ENCODE data around the gene FAM236C. TPM values are rescaled to one million over a fixed set of nuclear protein-coding genes. Genes with fewer than 3 reads are reported as not detected.
"Not testable (repeated sequence)": the region's sequence is repeated elsewhere in the genome, so short reads cannot be mapped to it uniquely, and the experiment has no call there.

Gene FAM236C
- total and polyA plus RNA-seq, 12 donors: not detected

DNA sequence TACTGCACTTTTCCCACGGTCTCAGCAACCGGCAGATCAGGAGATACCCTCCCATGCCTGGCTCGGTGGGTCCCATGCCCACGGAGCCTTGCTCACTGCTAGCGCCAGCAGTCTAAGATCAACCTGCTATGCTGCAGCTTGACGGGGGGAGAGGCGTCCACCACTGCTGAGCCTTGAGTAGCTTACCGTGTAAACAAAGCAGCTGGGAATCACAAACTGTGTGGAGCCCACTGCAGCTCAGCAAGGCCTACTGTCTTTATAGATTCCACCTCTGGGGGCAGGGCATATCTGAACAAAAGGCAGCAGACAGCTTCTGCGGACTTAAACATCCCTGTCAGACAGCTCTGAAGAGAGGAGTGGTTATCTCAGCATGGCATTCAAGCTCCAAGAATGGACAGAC is 47.6 kb downstream of the FAM236C start:
- H3K4me3 ChIP-seq; H3K36me3 ChIP-seq; ATAC-seq; H3K9me3 ChIP-seq; intact Hi-C loops (cut with DNase I); DNase-seq; H3K27ac ChIP-seq; H3K4me1 ChIP-seq; H3K27me3 ChIP-seq: not testable (repeated sequence)
- no CpG with 5 or more reads among the region's 9 CpGs for WGBS, 2 donors

Other genes with a start within 250 kb of the FAM236C start
- gene PHKA1, start 198.3 kb upstream of the FAM236C start, total RNA-seq: 10 to 100 TPM; 11.0 to 26.2 (median 15.6) TPM
- 1 to 10 TPM; 2.6 to 5.0 TPM for gene PHKA1, start 198.3 kb upstream of the FAM236C start, polyA plus RNA-seq
- not detected for gene DMRTC1B, start 135.7 kb upstream of the FAM236C start, total RNA-seq
- not detected for gene DMRTC1B, start 135.7 kb upstream of the FAM236C start, polyA plus RNA-seq
- not detected for gene FAM236B, start 130.0 kb upstream of the FAM236C start, total RNA-seq
- not detected for gene FAM236B, start 130.0 kb upstream of the FAM236C start, polyA plus RNA-seq
- gene FAM236D, start 104.4 kb upstream of the FAM236C start, total RNA-seq: not detected
- not detected for gene FAM236D, start 104.4 kb upstream of the FAM236C start, polyA plus RNA-seq
- not detected for gene FAM236A, start 25.6 kb downstream of the FAM236C start, total RNA-seq
- gene FAM236A, start 25.6 kb downstream of the FAM236C start, polyA plus RNA-seq: not detected
- not detected for gene DMRTC1, start 31.2 kb downstream of the FAM236C start, total RNA-seq
- gene DMRTC1, start 31.2 kb downstream of the FAM236C start, polyA plus RNA-seq: not detected
- gene PABPC1L2B, start 90.3 kb downstream of the FAM236C start, total RNA-seq: not detected
- not detected for gene PABPC1L2B, start 90.3 kb downstream of the FAM236C start, polyA plus RNA-seq
- not detected for gene PABPC1L2A, start 166.9 kb downstream of the FAM236C start, total RNA-seq
- gene PABPC1L2A, start 166.9 kb downstream of the FAM236C start, polyA plus RNA-seq: not detected

All from heart right ventricle (tissue), 16 donors.